GM21367 (cell line): ENCODE data around the gene ZC3H10.

Source experiments
- ATAC-seq: cut with Tn5 transposase; IDR thresholded peaks from one replicate; pipeline ENCODE4 v1.9.1; 2021; ENCODE audit not compliant: unreplicated experiment

The ZC3H10 gene

GRCh38 chr12:56164345-56164729 is 46.3 kb downstream of the ZC3H10 start:
- no peak for ATAC-seq

- no peak for ATAC-seq
Measured at GRCh38 chr12:56165369-56165768, 47.3 kb downstream of the ZC3H10 start.

GRCh38 chr12:56169229-56169759 is 51.2 kb downstream of the ZC3H10 start:
- no peak for ATAC-seq

GRCh38 chr12:56172839-56173238 is 54.8 kb downstream of the ZC3H10 start:
- no peak for ATAC-seq
